Measurements from ENCODE around the gene C14orf119.
A peak's percentile ranks its signal among the peaks of the same experiment; 100 is the strongest.

C14orf119 gene

DNA sequence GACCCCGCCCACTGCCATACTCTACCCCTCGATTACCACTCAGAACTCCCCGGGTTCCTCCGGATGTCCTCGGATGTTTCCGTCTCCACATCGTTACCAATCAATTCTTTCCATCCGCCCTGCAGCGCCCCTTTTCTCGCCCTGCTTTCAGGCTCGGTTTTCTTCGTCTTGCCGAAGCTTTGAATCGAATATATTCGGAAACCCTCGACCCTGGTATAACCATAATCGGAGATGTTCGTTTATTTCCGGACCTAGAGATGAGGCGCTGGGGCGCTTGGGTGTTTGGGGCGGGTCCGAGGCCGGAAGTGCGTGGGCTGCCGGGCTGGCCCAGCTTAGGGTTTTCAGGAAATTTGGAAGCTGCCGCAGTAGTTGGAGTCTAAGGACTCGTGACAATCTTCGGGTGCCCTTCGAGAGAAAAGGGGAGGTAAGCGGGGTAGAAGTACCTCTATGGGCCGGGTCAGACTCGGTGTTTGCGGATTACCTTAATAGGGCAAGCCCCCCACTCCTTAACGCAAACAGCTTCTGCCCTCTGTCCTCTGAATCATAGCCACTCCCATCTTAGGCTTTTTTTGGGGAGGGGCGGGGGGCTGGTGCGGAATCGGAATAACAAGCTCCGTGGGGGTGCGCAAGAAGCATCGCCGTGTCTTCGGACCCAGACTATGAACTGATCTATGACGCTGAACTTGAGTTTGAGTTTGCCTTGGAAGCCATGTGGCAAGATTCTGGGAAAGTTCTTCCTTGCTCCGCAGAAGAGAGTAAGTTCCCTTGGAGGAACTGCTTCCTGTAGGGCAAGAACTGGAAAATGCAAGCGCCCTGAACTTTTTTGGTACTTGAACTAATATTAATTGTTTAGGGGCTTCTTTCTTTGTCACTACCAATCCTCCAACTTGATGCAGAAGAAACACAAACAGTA, at the start of gene C14orf119:
Gene C14orf119 (plus strand): TSS at position 310 of the 913 bp plus-strand sequence. CDS start 2,154 bp downstream, outside the sequence.
- DNase-seq (ENCODE audit: insufficient read length, low spot score) (peak; percentile 92), FAIRE-seq (no peak)

GRCh38 chr14:23047034-23047634, 48.2 kb upstream of the C14orf119 start:
- no peak for DNase-seq (ENCODE audit: insufficient read length, low spot score)
- FAIRE-seq = no peak

GRCh38 chr14:23047751-23048693, 47.3 kb upstream of the C14orf119 start:
- DNase-seq (ENCODE audit: insufficient read length, low spot score) (no peak), FAIRE-seq (no peak)

GRCh38 chr14:23049011-23049410, 46.3 kb upstream of the C14orf119 start:
- DNase-seq (ENCODE audit: insufficient read length, low spot score) (no peak), FAIRE-seq (no peak)

DNA sequence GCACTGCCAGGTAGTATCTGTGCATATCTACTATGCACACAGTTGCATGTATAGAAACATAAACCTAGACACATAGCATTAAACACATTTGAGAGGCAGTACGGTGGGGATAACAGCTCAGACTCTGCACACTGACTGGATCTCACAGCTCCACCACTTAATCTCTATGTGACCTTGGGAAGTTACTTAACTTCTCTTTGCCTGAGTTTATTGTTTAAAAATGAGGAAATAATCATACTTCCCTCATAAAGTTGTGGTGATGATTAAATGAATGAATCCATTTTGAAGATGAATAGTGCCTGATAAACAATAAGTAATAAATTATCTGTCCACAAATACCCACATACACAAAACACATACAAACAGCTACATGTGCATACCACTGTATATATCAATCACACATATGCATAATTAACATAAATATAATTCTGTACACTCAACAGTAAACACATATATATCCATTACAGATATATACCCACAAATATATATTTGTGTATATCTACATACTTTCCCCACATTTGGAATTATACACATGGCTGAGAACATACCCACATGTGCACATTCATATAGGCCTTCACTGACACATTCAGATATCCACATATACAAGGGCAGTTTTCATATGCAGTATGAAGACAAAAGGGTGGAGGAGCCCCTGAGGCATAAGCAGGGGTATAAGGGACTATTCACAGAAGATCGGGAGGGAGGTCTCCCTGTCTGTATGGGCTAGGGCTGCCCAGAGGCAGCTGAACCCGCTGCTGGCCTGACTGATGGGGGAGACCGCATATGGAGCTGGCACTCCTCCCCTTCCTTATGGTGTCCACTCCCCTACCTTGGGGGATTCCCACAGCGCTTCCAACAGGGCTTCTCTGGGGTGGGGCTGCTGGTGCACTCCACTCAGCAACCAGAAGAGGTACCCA, 43.9 kb upstream of the C14orf119 start:
- FAIRE-seq (no peak), DNase-seq (ENCODE audit: insufficient read length, low spot score) (no peak)

- FAIRE-seq (no peak), DNase-seq (ENCODE audit: insufficient read length, low spot score) (no peak)
Measured at GRCh38 chr14:23052182-23052623, 43.1 kb upstream of the C14orf119 start.

DNA sequence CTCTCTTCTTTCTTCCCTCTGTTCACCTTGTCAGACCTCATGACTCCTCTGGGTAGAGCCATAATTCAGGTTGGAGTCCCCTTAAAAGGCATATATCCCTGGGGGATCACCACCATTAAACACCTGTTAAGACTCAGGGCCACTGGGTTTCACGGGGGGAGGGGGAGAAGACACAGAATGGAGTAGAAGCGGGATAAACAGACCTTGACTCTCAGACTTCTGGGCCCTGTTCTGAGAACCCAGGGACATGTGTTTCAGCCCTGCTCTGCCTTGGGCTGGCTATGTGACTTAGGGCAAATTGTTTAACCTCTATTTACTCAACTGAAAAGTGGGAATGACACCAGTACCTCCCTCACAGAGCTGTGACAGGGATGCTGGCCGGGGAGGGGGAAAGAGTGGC, 42.6 kb upstream of the C14orf119 start:
- DNase-seq (ENCODE audit: insufficient read length, low spot score) = no peak
- FAIRE-seq = no peak

- FAIRE-seq (no peak), DNase-seq (ENCODE audit: insufficient read length, low spot score) (no peak)
Measured at GRCh38 chr14:23053426-23053825, 41.9 kb upstream of the C14orf119 start.

- DNase-seq (ENCODE audit: insufficient read length, low spot score) = no peak
- FAIRE-seq = no peak
Measured at GRCh38 chr14:23054000-23054811, 41.1 kb upstream of the C14orf119 start.

GRCh38 chr14:23055147-23055550, 40.2 kb upstream of the C14orf119 start:
- FAIRE-seq (no peak), DNase-seq (ENCODE audit: insufficient read length, low spot score) (no peak)

GRCh38 chr14:23055621-23056144, 39.6 kb upstream of the C14orf119 start:
- DNase-seq (ENCODE audit: insufficient read length, low spot score) = no peak
- no peak for FAIRE-seq

- no peak for FAIRE-seq
- peak; percentile 79 for DNase-seq (ENCODE audit: insufficient read length, low spot score)
Measured at GRCh38 chr14:23056145-23056955, 39.0 kb upstream of the C14orf119 start.

GRCh38 chr14:23056956-23057756, 38.1 kb upstream of the C14orf119 start, which contains the start of gene CDH24:
CDH24 (minus strand) TSS chr14:23057520; CDS start chr14:23055733, 1,787 bp downstream.
- no peak for FAIRE-seq

DNA sequence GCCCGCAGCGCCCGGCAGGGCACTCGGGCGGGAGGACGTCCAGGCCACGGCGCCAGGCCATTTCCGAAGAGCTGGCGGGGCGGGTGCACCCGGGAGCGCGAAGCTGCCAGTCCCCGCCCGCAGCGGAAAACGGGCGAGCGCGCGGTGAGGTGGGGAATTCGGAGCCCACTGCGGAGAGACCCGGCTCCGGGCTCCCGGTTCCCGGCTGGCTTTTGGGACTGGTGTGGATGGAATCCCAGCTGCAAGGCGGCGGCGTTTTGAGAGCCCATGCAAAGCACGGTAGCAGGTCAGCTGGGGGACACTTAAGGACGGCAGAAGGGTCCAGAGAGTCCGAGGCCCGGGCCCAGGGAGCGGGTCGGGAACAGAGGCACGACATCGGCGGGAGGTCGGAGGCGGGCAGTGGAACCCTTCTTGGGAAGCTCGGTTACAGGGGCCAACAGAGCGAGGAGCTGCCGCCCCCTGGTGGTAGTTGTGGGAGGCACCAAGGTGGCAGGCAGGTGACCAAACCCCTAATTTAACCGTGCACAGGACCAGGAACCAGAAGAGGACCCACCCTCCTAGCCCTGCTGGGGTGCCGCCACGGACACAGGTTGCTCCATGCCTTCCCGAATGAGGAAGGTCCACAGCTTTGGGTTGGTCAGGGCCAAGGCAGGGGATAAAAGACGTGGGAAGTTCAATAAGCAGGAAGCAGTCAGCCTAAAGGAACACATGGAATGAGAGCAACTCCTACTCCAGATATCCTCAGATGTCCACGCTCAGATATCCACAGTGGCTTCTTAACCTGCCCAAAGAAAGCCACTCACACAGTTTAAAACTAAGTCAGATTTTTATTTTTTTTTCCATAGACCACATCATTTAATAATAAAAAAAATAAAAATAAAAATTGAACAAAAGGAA, 37.3 kb upstream of the C14orf119 start:
- DNase-seq (ENCODE audit: insufficient read length, low spot score) = peak; percentile 75
- no peak for FAIRE-seq

More at GRCh38 chr14:23056956-23057756, 38.1 kb upstream of the C14orf119 start, which contains the start of gene CDH24:
- peak; percentile 49 for DNase-seq (ENCODE audit: insufficient read length, low spot score)

GRCh38 chr14:23058654-23059504, 36.4 kb upstream of the C14orf119 start:
- no peak for DNase-seq (ENCODE audit: insufficient read length, low spot score)
- no peak for FAIRE-seq

Measured in HTR-8/SVneo (cell line).